ENCODE results near the gene ITGB5.

ITGB5 gene

GRCh38 chr3:124730941-124731297, 156.2 kb downstream of the ITGB5 start:
- peak overlapping the region; percentile 99 to 100 for H3K27ac Mint-ChIP-seq
- peak; percentile 19 for ATAC-seq
- DNase-seq, result peak in 1 of 2 donors; percentile 14
- H3K27me3 Mint-ChIP-seq, result no peaks in the 10 kb centered on the region
- H3K4me3 Mint-ChIP-seq, result peak overlapping the region; percentile 98 to 99
- H3K4me1 Mint-ChIP-seq, result peaks cover 44% of the 10 kb centered on the region
- H3K9me3 Mint-ChIP-seq, result no peaks in the 10 kb centered on the region

- Mint-ChIP-seq H3K27ac (peak within 1 kb of the TSS; percentile 99 to 100), H3K27me3 (no peaks in the 10 kb centered on the region), H3K4me1 (peaks cover 44% of the 10 kb centered on the region), H3K9me3 (no peaks in the 10 kb centered on the region), H3K4me3 (peak within 1 kb of the TSS; percentile 98 to 99)
- peak; percentile 99 for ATAC-seq
- peak; percentile 87 to 91 for DNase-seq
Observed at GRCh38 chr3:124730129-124730940, 156.8 kb downstream of the ITGB5 start, which contains the start of gene UMPS. UMPS (plus strand) TSS chr3:124730452; CDS start chr3:124730472, 20 bp downstream.

GRCh38 chr3:124722589-124722988, 164.6 kb downstream of the ITGB5 start:
- ATAC-seq (no peak), DNase-seq (no peak)
- Mint-ChIP-seq H3K4me1 (no peaks in the 10 kb centered on the region), H3K9me3 (no peaks in the 10 kb centered on the region), H3K27me3 (peaks cover 35% of the 10 kb centered on the region), H3K27ac (no peak overlapping the region), H3K4me3 (no peak overlapping the region)

- Mint-ChIP-seq H3K4me1 (no peaks in the 10 kb centered on the region), H3K9me3 (no peaks in the 10 kb centered on the region), H3K27me3 (peaks cover 51% of the 10 kb centered on the region), H3K27ac (no peak overlapping the region), H3K4me3 (no peak overlapping the region)
- no peak for DNase-seq
- ATAC-seq, result no peak
Observed at GRCh38 chr3:124714223-124714853, 172.8 kb downstream of the ITGB5 start.

Data from stimulated activated naive CD8-positive, alpha-beta T cell treated with anti-CD3 and anti-CD28 coated beads, Interleukin-15, amount 100 ng/mL, for 72 hours (primary cell).